LHCN-M2 (cell line): ENCODE data around the gene BAX. TPM values are rescaled to one million over a fixed set of nuclear protein-coding genes. Genes with fewer than 3 reads are reported as not detected.

Experiments
- DNase-seq: peaks from one replicate; pipeline ENCODE4 v3.0.0-alpha.2; 2012; ENCODE audit warnings: low read depth
- total RNA-seq: library from RNA; depleted of rRNA; stranded (reverse); fragments of >200 nt; gene quantifications from 2 replicates; pipeline ENCODE4 v1.2.3, GENCODE V29; 2014

The BAX gene
- total RNA-seq, 1 experiment from 2014 or later = 176 TPM

GRCh38 chr19:48962029-48962848, 7.6 kb downstream of the BAX start:
- peak; percentile 40 for DNase-seq

GRCh38 chr19:48962849-48963165, 8.1 kb downstream of the BAX start:
- no peak for DNase-seq

GRCh38 chr19:48963371-48964204, 8.9 kb downstream of the BAX start:
- peak; percentile 72 for DNase-seq

- peak; percentile 51 for DNase-seq
These were observed 9.7 kb downstream of the BAX start for GRCh38 chr19:48964205-48965039.

- peak; percentile 91 for DNase-seq
These were observed 10.5 kb downstream of the BAX start, which contains the start of gene FTL for GRCh38 chr19:48965040-48965805. Gene FTL, plus strand, starts transcription at chr19:48965309. Its CDS starts 199 bp downstream, at chr19:48965508.

- DNase-seq = peak; percentile 83
These were observed 11.3 kb downstream of the BAX start for GRCh38 chr19:48965806-48966540.

- no peak for DNase-seq
These were observed 12.1 kb downstream of the BAX start for GRCh38 chr19:48966541-48967345.

- no peak for DNase-seq
These were observed 12.9 kb downstream of the BAX start for GRCh38 chr19:48967346-48968178.

GRCh38 chr19:48968179-48968661, 13.5 kb downstream of the BAX start:
- DNase-seq = no peak

GRCh38 chr19:48968813-48969218, 14.1 kb downstream of the BAX start:
- no peak for DNase-seq

GRCh38 chr19:48969276-48970138, 14.8 kb downstream of the BAX start:
- DNase-seq = no peak

GRCh38 chr19:48970139-48970766, 15.6 kb downstream of the BAX start:
- DNase-seq = no peak

- DNase-seq = no peak
These were observed 16.3 kb downstream of the BAX start for GRCh38 chr19:48970923-48971395.

GRCh38 chr19:48975947-48976847, 21.5 kb downstream of the BAX start:
- no peak for DNase-seq

- no peak for DNase-seq
These were observed 22.4 kb downstream of the BAX start for GRCh38 chr19:48977061-48977460.

- DNase-seq = no peak
These were observed 27.6 kb downstream of the BAX start for GRCh38 chr19:48982280-48982679.
